Mammary epithelial cell (primary cell): Measurements from ENCODE around the gene LTA.

Experiments
- CTCF ChIP-seq, 2 donors: IDR thresholded peaks in 1 of 2; conservative IDR thresholded peaks in 1 of 2; 2 replicates each; pipeline ENCODE4 v1.5.1; 2011 to 2012; ENCODE audit warnings: inconsistent platforms in 2 of 2, low read length in 2 of 2, mild to moderate bottlenecking in 2 of 2, control low read depth in 1 of 2, low read depth in 1 of 2; ENCODE audit not compliant: insufficient read depth in 1 of 2; ENCODE audit errors: extremely low read depth in 1 of 2
- EZH2 ChIP-seq: IDR thresholded peaks from 2 replicates; pipeline ENCODE4 v1.6.1; 2012; ENCODE audit warnings: low read length, inconsistent platforms, borderline replicate concordance

DNA sequence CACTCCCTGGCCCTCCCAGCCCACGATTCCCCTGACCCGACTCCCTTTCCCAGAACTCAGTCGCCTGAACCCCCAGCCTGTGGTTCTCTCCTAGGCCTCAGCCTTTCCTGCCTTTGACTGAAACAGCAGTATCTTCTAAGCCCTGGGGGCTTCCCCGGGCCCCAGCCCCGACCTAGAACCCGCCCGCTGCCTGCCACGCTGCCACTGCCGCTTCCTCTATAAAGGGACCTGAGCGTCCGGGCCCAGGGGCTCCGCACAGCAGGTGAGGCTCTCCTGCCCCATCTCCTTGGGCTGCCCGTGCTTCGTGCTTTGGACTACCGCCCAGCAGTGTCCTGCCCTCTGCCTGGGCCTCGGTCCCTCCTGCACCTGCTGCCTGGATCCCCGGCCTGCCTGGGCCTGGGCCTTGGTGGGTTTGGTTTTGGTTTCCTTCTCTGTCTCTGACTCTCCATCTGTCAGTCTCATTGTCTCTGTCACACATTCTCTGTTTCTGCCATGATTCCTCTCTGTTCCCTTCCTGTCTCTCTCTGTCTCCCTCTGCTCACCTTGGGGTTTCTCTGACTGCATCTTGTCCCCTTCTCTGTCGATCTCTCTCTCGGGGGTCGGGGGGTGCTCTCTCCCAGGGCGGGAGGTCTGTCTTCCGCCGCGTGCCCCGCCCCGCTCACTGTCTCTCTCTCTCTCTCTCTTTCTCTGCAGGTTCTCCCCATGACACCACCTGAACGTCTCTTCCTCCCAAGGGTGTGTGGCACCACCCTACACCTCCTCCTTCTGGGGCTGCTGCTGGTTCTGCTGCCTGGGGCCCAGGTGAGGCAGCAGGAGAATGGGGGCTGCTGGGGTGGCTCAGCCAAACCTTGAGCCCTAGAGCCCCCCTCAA is at the start of gene LTA:
- TF ChIP-seq CTCF (conservative IDR thresholded peaks at IDR 0.05 in 1 of 2, IDR thresholded peaks at IDR 0.05 in 1 of 2; ENCODE audit: extremely low read depth in 1 of 2, insufficient read depth in 1 of 2, low read depth in 1 of 2, low read length in 2 of 2) (no peak), EZH2 (no peak)
